Inflammatory macrophage treated with lipopolysaccharide for 4 hours (primary cell): ENCODE measurements around the gene KIAA1958.
"Not testable (repeated sequence)": the region's sequence is repeated elsewhere in the genome, so short reads cannot be mapped to it uniquely, and the experiment has no call there.

Experiments used
- DNase-seq: peaks from one replicate; pipeline ENCODE4 v3.0.0-alpha.2; 2020

The KIAA1958 gene

GRCh38 chr9:112556497-112557442 is 70.1 kb downstream of the KIAA1958 start:
- no peak for DNase-seq

GRCh38 chr9:112558476-112558875 is 71.8 kb downstream of the KIAA1958 start:
- DNase-seq: no peak

GRCh38 chr9:112558978-112559377 is 72.4 kb downstream of the KIAA1958 start:
- DNase-seq: no peak

- no peak for DNase-seq
These were observed 73.2 kb downstream of the KIAA1958 start for GRCh38 chr9:112559629-112560413.

GRCh38 chr9:112562235-112562958 is 75.8 kb downstream of the KIAA1958 start:
- no peak for DNase-seq

- peak; percentile 7 for DNase-seq
These were observed 82.6 kb downstream of the KIAA1958 start for GRCh38 chr9:112569186-112569585.

GRCh38 chr9:112570671-112571167 is 84.1 kb downstream of the KIAA1958 start:
- DNase-seq: no peak

- no peak for DNase-seq
These were observed 85.2 kb downstream of the KIAA1958 start for GRCh38 chr9:112571624-112572355.

- no peak for DNase-seq
These were observed 85.8 kb downstream of the KIAA1958 start for GRCh38 chr9:112572416-112572815.

GRCh38 chr9:112574008-112574407 is 87.4 kb downstream of the KIAA1958 start:
- DNase-seq: no peak

GRCh38 chr9:112575107-112575506 is 88.5 kb downstream of the KIAA1958 start:
- DNase-seq: no peak

- no peak for DNase-seq
These were observed 95.0 kb downstream of the KIAA1958 start for GRCh38 chr9:112581469-112582176.

GRCh38 chr9:112582371-112583262 is 96.0 kb downstream of the KIAA1958 start:
- DNase-seq: no peak

GRCh38 chr9:112586599-112587155 is 100.0 kb downstream of the KIAA1958 start:
- no peak for DNase-seq

GRCh38 chr9:112591875-112592274 is 105.2 kb downstream of the KIAA1958 start:
- not testable (repeated sequence) for DNase-seq

- DNase-seq: no peak
These were observed 113.1 kb downstream of the KIAA1958 start for GRCh38 chr9:112599732-112600131.

- DNase-seq: no peak
These were observed 115.0 kb downstream of the KIAA1958 start for GRCh38 chr9:112601636-112602035.

GRCh38 chr9:112604790-112605189 is 118.2 kb downstream of the KIAA1958 start:
- DNase-seq: no peak

- DNase-seq: peak; percentile 12
These were observed 118.9 kb downstream of the KIAA1958 start for GRCh38 chr9:112605518-112605917.
